Activated T-helper 2 cell treated with anti-CD3 and anti-CD28 coated beads, Interferon-gamma antibody, Interleukin-2, Interleukin-4, amounts not matched to agents 10 μg/mL and 5 μg/mL and 100 μg/mL, durations not matched to agents 14 hours and 24 hours and 36 hours (primary cell): ENCODE measurements around the gene SLC7A7. TPM values are rescaled to one million over a fixed set of nuclear protein-coding genes. Genes with fewer than 3 reads are reported as not detected.
"Not testable (repeated sequence)": the region's sequence is repeated elsewhere in the genome, so short reads cannot be mapped to it uniquely, and the experiment has no call there.

ENCODE experiments used
- DNase-seq: peaks from one replicate; pipeline ENCODE4 v3.0.0; 2021; ENCODE audit warnings: low spot score
- H3K27ac Mint-ChIP-seq: one replicate; pipeline ENCODE4 v1.8.0; 2021; ENCODE audit warnings: mixed read lengths
- H3K27me3 Mint-ChIP-seq: one replicate; pipeline ENCODE4 v1.8.0; 2021; ENCODE audit warnings: low read depth, mixed read lengths
- H3K36me3 Mint-ChIP-seq: one replicate; pipeline ENCODE4 v1.8.0; 2021; ENCODE audit warnings: low read depth, mixed read lengths
- H3K4me1 Mint-ChIP-seq: one replicate; pipeline ENCODE4 v1.8.0; 2021; ENCODE audit warnings: low read depth, mixed read lengths
- H3K4me3 Mint-ChIP-seq: one replicate; pipeline ENCODE4 v1.8.0; 2021; ENCODE audit warnings: low read depth, mild to moderate bottlenecking, moderate library complexity, mixed read lengths
- H3K9me3 Mint-ChIP-seq: one replicate; pipeline ENCODE4 v1.8.0; 2021; ENCODE audit warnings: mixed read lengths
- intact Hi-C: fragments of 100-400 bp; cut with micrococcal nuclease; formaldehyde crosslinking; loops from one replicate; pipeline ENCODE4 v1.15.1; 2023
- total RNA-seq: library from RNA; stranded (reverse); gene quantifications from 2 replicates; pipeline ENCODE4 v1.2.3, GENCODE V29; 2022

Gene SLC7A7
- total RNA-seq, 1 donor from 2014 or later, result not detected

GRCh38 chr14:22737052-22737451 lies 78.2 kb downstream of the SLC7A7 start:
- Mint-ChIP-seq H3K27me3 (peaks cover 4% of the 10 kb centered on the region), H3K27ac (peak overlapping the region; percentile 92), H3K36me3 (peaks cover 6% of the 10 kb centered on the region), H3K4me1 (peaks cover 21% of the 10 kb centered on the region), H3K4me3 (no peak overlapping the region), H3K9me3 (no peaks in the 10 kb centered on the region)
- intact Hi-C loops, result loop anchor here (1.0 kb wide), 1 partner anchor 69 kb away; no protein-coding TSS in a partner anchor
- DNase-seq, result peak; percentile 41

GRCh38 chr14:22736384-22736783 lies 78.9 kb downstream of the SLC7A7 start:
- intact Hi-C loops, H3K4me3 Mint-ChIP-seq, H3K27ac Mint-ChIP-seq, H3K9me3 Mint-ChIP-seq, H3K27me3 Mint-ChIP-seq, H3K36me3 Mint-ChIP-seq, DNase-seq: not testable (repeated sequence)
- H3K4me1 Mint-ChIP-seq, result peaks cover 21% of the 10 kb centered on the region

- Mint-ChIP-seq H3K4me3 (no peak overlapping the region), H3K36me3 (peaks cover 6% of the 10 kb centered on the region), H3K4me1 (peaks cover 21% of the 10 kb centered on the region), H3K9me3 (no peaks in the 10 kb centered on the region), H3K27ac (no peak overlapping the region), H3K27me3 (peaks cover 8% of the 10 kb centered on the region)
- no peak for DNase-seq
- intact Hi-C loops, result no loop called here
These were observed 80.1 kb downstream of the SLC7A7 start for GRCh38 chr14:22735096-22735495.

GRCh38 chr14:22733829-22734228 lies 81.4 kb downstream of the SLC7A7 start:
- Mint-ChIP-seq H3K4me1 (peaks cover 12% of the 10 kb centered on the region), H3K27me3 (peaks cover 8% of the 10 kb centered on the region), H3K4me3 (no peak overlapping the region), H3K9me3 (no peaks in the 10 kb centered on the region), H3K36me3 (peaks cover 6% of the 10 kb centered on the region), H3K27ac (no peak overlapping the region)
- intact Hi-C loops, result loop anchor here (2.0 kb wide), 1 partner anchor 61 kb away; no protein-coding TSS in a partner anchor
- no peak for DNase-seq

- not testable (repeated sequence) for H3K9me3 Mint-ChIP-seq, H3K27ac Mint-ChIP-seq, H3K36me3 Mint-ChIP-seq, H3K4me3 Mint-ChIP-seq, H3K4me1 Mint-ChIP-seq, DNase-seq, H3K27me3 Mint-ChIP-seq
- intact Hi-C loops, result loop anchor here (2.0 kb wide), 1 partner anchor 63 kb away; no protein-coding TSS in a partner anchor
These were observed 83.2 kb downstream of the SLC7A7 start for GRCh38 chr14:22732062-22732461.

- H3K4me3 Mint-ChIP-seq, result no peak overlapping the region
- peaks cover 4% of the 10 kb centered on the region for H3K27me3 Mint-ChIP-seq
- no peak overlapping the region for H3K27ac Mint-ChIP-seq
- intact Hi-C loops, result no loop called here
- H3K36me3 Mint-ChIP-seq, result no peaks in the 10 kb centered on the region
- H3K9me3 Mint-ChIP-seq, result no peaks in the 10 kb centered on the region
- no peaks in the 10 kb centered on the region for H3K4me1 Mint-ChIP-seq
- DNase-seq, result no peak
These were observed 89.2 kb downstream of the SLC7A7 start for GRCh38 chr14:22726012-22726411.

- H3K36me3 Mint-ChIP-seq, intact Hi-C loops, H3K27me3 Mint-ChIP-seq, DNase-seq, H3K9me3 Mint-ChIP-seq, H3K4me1 Mint-ChIP-seq, H3K27ac Mint-ChIP-seq, H3K4me3 Mint-ChIP-seq: not testable (repeated sequence)
These were observed 89.9 kb downstream of the SLC7A7 start for GRCh38 chr14:22725374-22725773.

GRCh38 chr14:22724847-22725246 lies 90.4 kb downstream of the SLC7A7 start:
- H3K27me3 Mint-ChIP-seq, H3K4me1 Mint-ChIP-seq, DNase-seq, H3K9me3 Mint-ChIP-seq, H3K4me3 Mint-ChIP-seq, intact Hi-C loops, H3K27ac Mint-ChIP-seq, H3K36me3 Mint-ChIP-seq: not testable (repeated sequence)

GRCh38 chr14:22723815-22724214 lies 91.4 kb downstream of the SLC7A7 start:
- no peaks in the 10 kb centered on the region for H3K4me1 Mint-ChIP-seq
- peaks cover 6% of the 10 kb centered on the region for H3K27me3 Mint-ChIP-seq
- no peaks in the 10 kb centered on the region for H3K9me3 Mint-ChIP-seq
- no peak for DNase-seq
- H3K27ac Mint-ChIP-seq, result no peak overlapping the region
- no peak overlapping the region for H3K4me3 Mint-ChIP-seq
- H3K36me3 Mint-ChIP-seq, result no peaks in the 10 kb centered on the region
- intact Hi-C loops, result no loop called here

Other genes starting within 250 kb of the SLC7A7 start
- gene DAD1, start 226.2 kb downstream of the SLC7A7 start, total RNA-seq, result 246 and 256 TPM in 2 replicates
- 9.2 and 10.8 TPM in 2 replicates for gene ABHD4, start 217.1 kb downstream of the SLC7A7 start, total RNA-seq
- gene OR6J1, start 171.1 kb downstream of the SLC7A7 start, total RNA-seq, result not detected in 2 replicates
- 114 and 123 TPM in 2 replicates for gene OXA1L, start 48.7 kb downstream of the SLC7A7 start, total RNA-seq
- 173 and 175 TPM in 2 replicates for gene MRPL52, start 14.5 kb upstream of the SLC7A7 start, total RNA-seq
- 2.6 and 2.7 TPM in 2 replicates for gene MMP14, start 21.1 kb upstream of the SLC7A7 start, total RNA-seq
- 38.9 and 40.5 TPM in 2 replicates for gene LRP10, start 56.3 kb upstream of the SLC7A7 start, total RNA-seq
- gene REM2, start 67.8 kb upstream of the SLC7A7 start, total RNA-seq, result 0.28 and 0.30 TPM in 2 replicates
- gene RBM23, start 103.7 kb upstream of the SLC7A7 start, total RNA-seq, result 77.3 and 81.1 TPM in 2 replicates
- 147 and 152 TPM in 2 replicates for gene PRMT5, start 113.9 kb upstream of the SLC7A7 start, total RNA-seq
- gene HAUS4, start 141.7 kb upstream of the SLC7A7 start, total RNA-seq, result 63.5 and 65.5 TPM in 2 replicates
- gene AJUBA, start 167.1 kb upstream of the SLC7A7 start, total RNA-seq, result 1.5 and 2.1 TPM in 2 replicates
- gene C14orf93, start 194.7 kb upstream of the SLC7A7 start, total RNA-seq, result 9.1 and 9.2 TPM in 2 replicates
- gene PSMB5, start 219.5 kb upstream of the SLC7A7 start, total RNA-seq, result 124 and 134 TPM in 2 replicates
- gene PSMB11, start 226.8 kb upstream of the SLC7A7 start, total RNA-seq, result not detected in 2 replicates
- gene CDH24, start 242.1 kb upstream of the SLC7A7 start, total RNA-seq, result 1.4 and 2.1 TPM in 2 replicates